ENCODE results near the gene FXR2. TPM values are rescaled to one million over a fixed set of nuclear protein-coding genes. Genes with fewer than 3 reads are reported as not detected.

Gene FXR2
- total and polyA plus RNA-seq, 2 experiments from 2014 or later, result 65.0 to 65.5 TPM

DNA sequence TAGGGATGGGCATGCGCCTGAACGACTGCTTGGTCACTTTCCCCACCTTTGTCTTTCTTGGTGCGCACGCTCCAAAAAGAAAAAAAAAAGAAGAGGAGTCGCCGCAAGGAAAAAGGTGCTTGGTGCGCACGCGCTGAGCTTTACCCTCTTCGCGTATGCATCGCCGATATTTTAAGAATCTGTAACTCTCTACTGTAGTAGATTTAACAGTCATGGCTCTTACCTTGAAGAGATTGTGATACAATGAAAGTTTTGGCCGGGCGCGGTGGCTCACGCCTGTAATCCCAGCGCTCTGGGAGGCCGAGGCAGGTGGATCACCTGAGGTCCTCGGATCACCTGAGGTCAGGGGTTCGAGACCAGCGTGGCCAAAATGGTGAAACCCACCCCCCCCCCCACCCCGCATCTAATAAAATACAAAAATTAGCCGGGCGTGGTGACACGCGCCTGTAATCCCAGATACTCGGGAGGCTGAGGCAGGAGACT lies 609 bp upstream of the FXR2 start:
- Histone ChIP-seq H3K36me3 (no peaks in the 10 kb centered on the region), H3K27ac (peak overlapping the region; percentile 90)
- TF ChIP-seq, protein P1, sequence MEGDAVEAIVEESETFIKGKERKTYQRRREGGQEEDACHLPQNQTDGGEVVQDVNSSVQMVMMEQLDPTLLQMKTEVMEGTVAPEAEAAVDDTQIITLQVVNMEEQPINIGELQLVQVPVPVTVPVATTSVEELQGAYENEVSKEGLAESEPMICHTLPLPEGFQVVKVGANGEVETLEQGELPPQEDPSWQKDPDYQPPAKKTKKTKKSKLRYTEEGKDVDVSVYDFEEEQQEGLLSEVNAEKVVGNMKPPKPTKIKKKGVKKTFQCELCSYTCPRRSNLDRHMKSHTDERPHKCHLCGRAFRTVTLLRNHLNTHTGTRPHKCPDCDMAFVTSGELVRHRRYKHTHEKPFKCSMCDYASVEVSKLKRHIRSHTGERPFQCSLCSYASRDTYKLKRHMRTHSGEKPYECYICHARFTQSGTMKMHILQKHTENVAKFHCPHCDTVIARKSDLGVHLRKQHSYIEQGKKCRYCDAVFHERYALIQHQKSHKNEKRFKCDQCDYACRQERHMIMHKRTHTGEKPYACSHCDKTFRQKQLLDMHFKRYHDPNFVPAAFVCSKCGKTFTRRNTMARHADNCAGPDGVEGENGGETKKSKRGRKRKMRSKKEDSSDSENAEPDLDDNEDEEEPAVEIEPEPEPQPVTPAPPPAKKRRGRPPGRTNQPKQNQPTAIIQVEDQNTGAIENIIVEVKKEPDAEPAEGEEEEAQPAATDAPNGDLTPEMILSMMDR (IDR thresholded peaks at IDR 0.05; ENCODE audit: low read depth, low read length), result no peak

DNA sequence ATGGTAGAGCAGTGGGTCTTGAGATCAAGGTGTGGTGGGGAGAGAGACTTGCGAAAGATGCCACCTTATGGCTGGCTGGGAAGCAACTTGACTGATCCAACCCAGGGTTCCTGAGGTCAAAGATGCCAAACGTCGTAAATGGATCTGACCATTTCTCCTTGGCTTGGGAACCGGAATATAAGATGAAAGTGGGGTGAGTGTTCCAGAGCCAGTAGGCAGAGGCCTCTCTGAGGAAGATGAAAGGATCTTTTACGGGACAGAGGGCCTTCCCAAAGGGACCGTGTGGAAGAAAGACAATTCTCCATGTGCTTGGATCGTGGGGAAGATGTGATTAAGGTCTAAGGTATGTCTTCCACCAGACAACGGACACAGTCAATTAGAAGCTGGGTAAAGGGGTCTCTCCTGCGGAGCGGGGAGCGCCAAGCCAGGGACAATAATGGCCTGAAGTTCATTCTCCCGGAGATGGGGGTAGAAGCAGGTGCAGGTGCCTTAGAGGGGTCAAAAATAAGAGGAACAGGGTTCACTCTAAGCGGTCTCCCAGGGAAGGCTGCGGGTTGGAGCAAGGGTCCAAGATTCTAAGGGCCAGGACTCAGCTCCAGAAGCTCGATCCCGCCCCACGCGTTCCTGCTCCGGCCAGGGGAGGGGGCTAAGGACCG lies 800 bp downstream of the FXR2 start:
- TF ChIP-seq, protein P1 (IDR thresholded peaks at IDR 0.05; ENCODE audit: low read depth, low read length), result no peak
- H3K27ac ChIP-seq, result peak overlapping the region; percentile 95
- H3K27me3 ChIP-seq, result no peaks in the 10 kb centered on the region
- peak overlapping the region; percentile 94 for H3K4me3 ChIP-seq
- no peaks in the 10 kb centered on the region for H3K36me3 ChIP-seq
- H3K9me3 ChIP-seq (ENCODE audit: low read depth), result no peaks in the 10 kb centered on the region
- H3K4me1 ChIP-seq (ENCODE audit: low read depth), result peaks cover 11% of the 10 kb centered on the region
- DNase-seq (ENCODE audit: low read depth in 1 of 2, low spot score in 1 of 2), result peak in 1 of 2 donors; percentile 29

More for the DNA sequence above, 609 bp upstream of the FXR2 start:
- Histone ChIP-seq H3K27me3 (no peaks in the 10 kb centered on the region), H3K4me3 (peak overlapping the region; percentile 30), H3K9me3 (ENCODE audit: low read depth) (no peaks in the 10 kb centered on the region), H3K4me1 (ENCODE audit: low read depth) (peaks cover 11% of the 10 kb centered on the region)
- DNase-seq (ENCODE audit: low read depth in 1 of 2, low spot score in 1 of 2), result no peak

DNA sequence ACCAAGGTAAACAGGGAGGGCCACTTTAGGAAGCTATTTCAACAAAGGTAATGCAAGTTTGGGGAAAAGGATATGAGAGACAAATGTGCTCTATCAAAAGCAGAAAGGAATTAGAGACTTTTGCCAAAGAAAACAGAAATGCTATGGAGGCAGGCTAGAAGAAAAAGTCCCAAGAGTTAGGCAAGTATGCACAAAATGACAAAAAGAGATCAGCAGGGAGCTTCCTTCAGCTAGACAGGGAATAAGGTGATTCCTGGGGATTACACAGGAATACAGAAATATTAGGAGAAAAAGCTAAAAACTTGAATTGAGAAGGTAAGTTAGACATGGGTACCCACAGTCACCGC lies 2.4 kb downstream of the FXR2 start:
- TF ChIP-seq, protein P1 (IDR thresholded peaks at IDR 0.05; ENCODE audit: low read depth, low read length), result no peak
- DNase-seq (ENCODE audit: low read depth in 1 of 2, low spot score in 1 of 2), result peak in 1 of 2 donors; percentile 38
- Histone ChIP-seq H3K4me1 (ENCODE audit: low read depth) (peaks cover 11% of the 10 kb centered on the region), H3K27ac (no peak overlapping the region), H3K4me3 (no peak overlapping the region), H3K36me3 (no peaks in the 10 kb centered on the region), H3K27me3 (no peaks in the 10 kb centered on the region), H3K9me3 (ENCODE audit: low read depth) (no peaks in the 10 kb centered on the region)

DNA sequence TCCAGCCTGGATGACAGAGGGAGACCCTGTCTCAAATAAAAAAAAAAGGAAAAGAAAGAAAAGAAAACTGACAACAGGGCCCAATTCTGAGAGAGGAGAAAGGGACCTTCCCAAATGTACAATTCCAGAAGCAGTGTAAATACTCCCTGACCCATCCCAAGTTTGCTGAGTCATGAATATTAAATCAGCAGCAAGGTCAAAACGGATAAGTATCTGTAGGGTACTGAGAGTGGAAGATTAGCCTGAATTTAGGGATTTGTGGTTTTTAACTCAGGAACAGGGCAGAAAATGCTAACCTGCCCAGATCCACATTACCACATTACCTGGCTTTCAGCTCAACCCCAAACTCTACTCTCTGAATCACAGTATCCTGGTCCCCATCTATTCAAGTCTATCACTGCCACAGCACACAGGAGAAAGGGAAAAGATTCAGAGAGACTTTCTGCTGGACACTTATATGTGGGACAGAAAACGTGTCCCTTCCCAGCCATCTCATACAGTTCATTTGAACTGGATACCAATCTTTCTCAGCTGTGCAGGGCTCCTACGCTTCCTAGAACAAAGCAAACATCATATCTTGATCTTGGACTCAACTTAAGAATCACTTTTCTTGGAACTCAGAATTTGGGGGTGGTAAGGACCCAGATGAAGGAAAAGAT lies 2.9 kb downstream of the FXR2 start:
- no peak for DNase-seq (ENCODE audit: low read depth in 1 of 2, low spot score in 1 of 2)
- no peak overlapping the region for H3K4me3 ChIP-seq
- no peaks in the 10 kb centered on the region for H3K9me3 ChIP-seq (ENCODE audit: low read depth)
- TF ChIP-seq, protein P1 (IDR thresholded peaks at IDR 0.05; ENCODE audit: low read depth, low read length), result no peak
- H3K27me3 ChIP-seq, result no peaks in the 10 kb centered on the region
- H3K36me3 ChIP-seq, result no peaks in the 10 kb centered on the region
- no peak overlapping the region for H3K27ac ChIP-seq
- H3K4me1 ChIP-seq (ENCODE audit: low read depth), result peaks cover 12% of the 10 kb centered on the region

DNA sequence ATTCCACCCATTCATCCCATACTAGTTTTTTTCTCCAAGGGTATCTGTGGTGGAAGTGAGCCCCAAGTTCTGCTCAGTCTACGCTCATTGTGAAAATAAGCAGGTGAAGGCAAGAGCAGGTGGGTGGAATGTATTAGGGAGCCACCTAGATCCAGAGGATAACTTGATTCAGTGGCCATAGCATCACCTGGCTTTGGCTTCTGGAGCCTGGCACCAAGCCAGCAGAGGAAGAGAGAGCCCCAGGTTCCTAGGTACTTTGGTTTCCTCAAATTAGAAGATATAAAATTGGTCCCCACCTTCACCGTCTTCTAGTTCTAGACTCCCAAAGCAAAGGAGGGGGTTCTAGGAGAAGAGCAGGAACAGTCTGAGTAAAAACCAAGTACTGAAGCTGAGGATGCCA lies 4.1 kb downstream of the FXR2 start:
- no peak overlapping the region for H3K27ac ChIP-seq
- DNase-seq (ENCODE audit: low read depth in 1 of 2, low spot score in 1 of 2), result no peak
- TF ChIP-seq, protein P1 (IDR thresholded peaks at IDR 0.05; ENCODE audit: low read depth, low read length), result no peak
- no peaks in the 10 kb centered on the region for H3K36me3 ChIP-seq
- H3K9me3 ChIP-seq (ENCODE audit: low read depth), result no peaks in the 10 kb centered on the region
- H3K4me3 ChIP-seq, result no peak overlapping the region
- peaks cover 22% of the 10 kb centered on the region for H3K4me1 ChIP-seq (ENCODE audit: low read depth)
- no peaks in the 10 kb centered on the region for H3K27me3 ChIP-seq

Measured in cardiac muscle cell (in vitro differentiated cells and primary cell).